Tibial nerve (tissue), 4 donors: ENCODE results near the gene VAMP1. TPM values are rescaled to one million over a fixed set of nuclear protein-coding genes. Genes with fewer than 3 reads are reported as not detected.

Experiments
- DNase-seq, 2 donors: peaks; one replicate each; pipeline ENCODE4 v3.0.0-alpha.2; 2019; ENCODE audit warnings: low spot score in 2 of 2
- H3K27ac ChIP-seq, 4 donors: fragments of 200-600 bp; sonication (generic) in 3 of 4; one replicate each; pipeline ENCODE4 v1.5.1; 2017 to 2019; ENCODE audit warnings: mild to moderate bottlenecking in 1 of 4
- H3K27me3 ChIP-seq, 2 donors: fragments of 200-600 bp; sonication (generic) in 1 of 2; one replicate each; pipeline versions ENCODE4 v1.5.1 to v1.6.0; 2017 to 2019
- H3K36me3 ChIP-seq, 3 donors: fragments of 200-600 bp; sonication (generic); one replicate each; pipeline ENCODE4 v1.5.1; 2018 to 2019
- H3K4me1 ChIP-seq, 4 donors: fragments of 200-600 bp; sonication (generic) in 3 of 4; one replicate each; pipeline ENCODE4 v1.5.1; 2017 to 2019
- H3K4me3 ChIP-seq, 4 donors: fragments of 200-600 bp; sonication (generic) in 3 of 4; one replicate each; pipeline ENCODE4 v1.5.1; 2017 to 2019; ENCODE audit warnings: mild to moderate bottlenecking in 1 of 4, moderate library complexity in 1 of 4
- H3K9me3 ChIP-seq, 4 donors: fragments of 200-600 bp; sonication (generic) in 3 of 4; one replicate each; pipeline ENCODE4 v1.5.1; 2017 to 2019
- CTCF ChIP-seq, 5 experiments: fragments of 200-600 bp in 3 of 5; fragments of 450-650 bp in 2 of 5; sonication (generic) in 3 of 5; IDR thresholded peaks; one replicate each; pipeline ENCODE4 v1.5.1; 2016 to 2019; ENCODE audit warnings: antibody characterized with exemption in 5 of 5, mild to moderate bottlenecking in 3 of 5, moderate library complexity in 2 of 5
- EP300 ChIP-seq, 2 donors: sonication (generic); formaldehyde crosslinking; IDR thresholded peaks; one replicate each; pipeline ENCODE4 v1.6.1; 2017; ENCODE audit warnings: antibody characterized with exemption in 2 of 2, mild to moderate bottlenecking in 1 of 2
- POLR2A ChIP-seq, 2 donors: fragments of 450-650 bp; IDR thresholded peaks; one replicate each; pipeline ENCODE4 v1.6.1; 2017; ENCODE audit warnings: antibody characterized with exemption in 2 of 2, mild to moderate bottlenecking in 2 of 2, moderate library complexity in 2 of 2
- WGBS, 2 donors: methylation state at CpG; one replicate each; pipeline ENCODE4 v1.1.5; 2018; 5-methylcytosine and 5-hydroxymethylcytosine counted together
- total RNA-seq, 4 donors: library from RNA; depleted of rRNA; stranded (reverse); fragments of >200 nt; gene quantifications; one replicate each; pipeline ENCODE4 v1.1.0, GENCODE V29; 2016

VAMP1 gene
- 10 to 100 TPM; 12.0 to 31.0 (median 19.3) TPM for total RNA-seq

GRCh38 chr12:6470375-6471163 is at the start of gene VAMP1:
Gene VAMP1, minus strand, starts transcription at chr12:6470677. Its CDS starts 146 bp downstream, at chr12:6470531.
- 0% methylated on average over 36 to 50 of the region's 69 CpGs for WGBS, 2 donors

GRCh38 chr12:6520186-6520585 is 49.7 kb upstream of the VAMP1 start:
- TF ChIP-seq POLR2A (IDR thresholded peaks at IDR 0.05) = no peak
- no peak for TF ChIP-seq CTCF (IDR thresholded peaks at IDR 0.05)
- no peak for TF ChIP-seq EP300 (IDR thresholded peaks at IDR 0.05)
- no peaks in the 10 kb centered on the region for H3K4me1 ChIP-seq
- no peak overlapping the region for H3K27ac ChIP-seq
- no peak for DNase-seq
- H3K36me3 ChIP-seq = peaks cover 5 to 99% (median 28%) of the 10 kb centered on the region in 3 donors
- 78 to 88% methylated on average over 3 of the region's 3 CpGs for WGBS, 2 donors
- H3K4me3 ChIP-seq = no peak overlapping the region
- no peaks in the 10 kb centered on the region for H3K27me3 ChIP-seq
- H3K9me3 ChIP-seq = no peaks in the 10 kb centered on the region

More at GRCh38 chr12:6470375-6471163, at the start of gene VAMP1:
- Histone ChIP-seq H3K27ac (peak within 1 kb of the TSS; percentile 74 to 94 (median 86)), H3K4me1 (peaks cover 6 to 34% (median 20%) of the 10 kb centered on the region in 4 donors), H3K36me3 (peaks cover 0 to 19% (median 0%) of the 10 kb centered on the region in 3 donors), H3K9me3 (no peaks in the 10 kb centered on the region), H3K4me3 (peak within 1 kb of the TSS; percentile 59 to 98 (median 86)), H3K27me3 (no peaks in the 10 kb centered on the region)
- DNase-seq = peak; percentile 97 to 98
- TF ChIP-seq CTCF (IDR thresholded peaks at IDR 0.05) (peak in 1 of 5 experiments; percentile 54), POLR2A (IDR thresholded peaks at IDR 0.05) (peak; percentile 99), EP300 (IDR thresholded peaks at IDR 0.05) (peak; percentile 50 to 99)

GRCh38 chr12:6508087-6508486 is 37.6 kb upstream of the VAMP1 start:
- no peaks in the 10 kb centered on the region for H3K9me3 ChIP-seq
- H3K4me1 ChIP-seq = no peaks in the 10 kb centered on the region
- TF ChIP-seq CTCF (IDR thresholded peaks at IDR 0.05) (no peak), POLR2A (IDR thresholded peaks at IDR 0.05) (no peak), EP300 (IDR thresholded peaks at IDR 0.05) (no peak)
- no peaks in the 10 kb centered on the region for H3K27me3 ChIP-seq
- DNase-seq = no peak
- WGBS, 2 donors = 81 to 83% methylated on average over 7 of the region's 7 CpGs
- H3K36me3 ChIP-seq = peaks cover 0 to 52% (median 4%) of the 10 kb centered on the region in 3 donors
- H3K4me3 ChIP-seq = no peak overlapping the region
- H3K27ac ChIP-seq = no peak overlapping the region

GRCh38 chr12:6507102-6507998 is 36.9 kb upstream of the VAMP1 start:
- Histone ChIP-seq H3K4me3 (no peak overlapping the region), H3K4me1 (no peaks in the 10 kb centered on the region), H3K27ac (no peak overlapping the region), H3K36me3 (peaks cover 0 to 45% (median 0%) of the 10 kb centered on the region in 3 donors), H3K27me3 (no peaks in the 10 kb centered on the region), H3K9me3 (no peaks in the 10 kb centered on the region)
- TF ChIP-seq CTCF (IDR thresholded peaks at IDR 0.05) = no peak
- TF ChIP-seq EP300 (IDR thresholded peaks at IDR 0.05) = no peak
- no peak for TF ChIP-seq POLR2A (IDR thresholded peaks at IDR 0.05)
- 81 to 84% methylated on average over 12 of the region's 12 CpGs for WGBS, 2 donors
- no peak for DNase-seq
